Calu3 (cell line): ENCODE data around the gene RPN2. TPM values are rescaled to one million over a fixed set of nuclear protein-coding genes. Genes with fewer than 3 reads are reported as not detected.
"Not testable (repeated sequence)": the region's sequence is repeated elsewhere in the genome, so short reads cannot be mapped to it uniquely, and the experiment has no call there.

Experiments used
- BruUV-seq: library from RNA; stranded (reverse); fragments of 400-500 nt; replicated peaks from 2 replicates; lab custom pipeline; 2021; lab: Mats Ljungman, UMichigan
- CTCF ChIA-PET: fragments of 300-600 bp; sonication (Branson Sonifier 250); formaldehyde crosslinking; loops from one replicate; lab custom pipeline; 2022; ENCODE audit warnings: antibody characterized with exemption; lab: Charles Lee
- DNase-seq: peaks from one replicate; pipeline ENCODE4 v3.0.0; 2022
- H3K27ac Mint-ChIP-seq: one replicate; pipeline ENCODE4 v1.8.0; 2022; ENCODE audit warnings: mixed read lengths; ENCODE audit not compliant: unreplicated experiment
- H3K27me3 Mint-ChIP-seq: one replicate; pipeline ENCODE4 v1.8.0; 2022; ENCODE audit warnings: mixed read lengths; ENCODE audit not compliant: unreplicated experiment
- H3K36me3 Mint-ChIP-seq: one replicate; pipeline ENCODE4 v1.8.0; 2022; ENCODE audit warnings: mild to moderate bottlenecking, moderate library complexity, mixed read lengths; ENCODE audit not compliant: insufficient read depth, unreplicated experiment
- H3K4me1 Mint-ChIP-seq: one replicate; pipeline ENCODE4 v1.8.0; 2022; ENCODE audit warnings: mild to moderate bottlenecking, low read depth, mixed read lengths; ENCODE audit not compliant: unreplicated experiment
- H3K4me3 Mint-ChIP-seq: one replicate; pipeline ENCODE4 v1.8.0; 2022; ENCODE audit warnings: mild to moderate bottlenecking, low read depth, moderate library complexity, mixed read lengths; ENCODE audit not compliant: unreplicated experiment
- H3K9me3 Mint-ChIP-seq: one replicate; pipeline ENCODE4 v1.8.0; 2022; ENCODE audit warnings: low read depth, mixed read lengths; ENCODE audit not compliant: unreplicated experiment
- CTCF ChIP-seq: fragments of 200-600 bp; IDR thresholded peaks from one replicate; pipeline ENCODE4 v1.8.0; 2022; ENCODE audit warnings: antibody characterized with exemption; ENCODE audit not compliant: unreplicated experiment
- intact Hi-C: fragments of 100-400 bp; cut with micrococcal nuclease; formaldehyde crosslinking; loops from one replicate; pipeline ENCODE4 v1.10.0; 2022; ENCODE audit not compliant: unreplicated experiment
- total RNA-seq: library from RNA; stranded (reverse); gene quantifications from 2 replicates; pipeline ENCODE4 v1.2.3, GENCODE V29; 2022

Gene RPN2
- total RNA-seq, 1 experiment from 2014 or later, result 522 TPM

DNA sequence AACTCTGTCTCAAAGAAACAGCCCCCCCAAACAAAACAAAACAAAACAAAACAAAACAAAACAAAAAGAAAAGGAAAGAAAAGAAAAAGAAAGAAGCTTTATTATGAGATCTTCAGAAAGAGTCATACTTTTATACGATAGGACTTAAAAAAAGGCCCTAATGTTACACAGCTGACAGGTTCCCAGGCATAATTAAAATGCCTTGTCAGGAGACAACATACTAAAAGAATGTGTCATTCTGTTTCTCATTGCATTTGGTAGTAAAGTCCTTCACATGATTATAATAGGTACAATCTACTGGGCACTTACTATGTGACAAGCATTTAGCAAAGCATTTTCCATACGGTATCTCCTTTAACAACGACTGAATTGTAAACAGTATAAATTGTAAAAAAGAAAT, 36.4 kb upstream of the RPN2 start:
- intact Hi-C loops, result no loop called here
- no peak for DNase-seq
- no peaks in the 10 kb centered on the region for H3K9me3 Mint-ChIP-seq
- no TSS peak for BruUV-seq
- CTCF ChIA-PET, result interaction anchor here (1.1 kb wide), 1 partner anchor 14 kb away, joined by 3 read pairs; no protein-coding TSS in a partner anchor
- no peak for TF ChIP-seq CTCF
- no peaks in the 10 kb centered on the region for H3K36me3 Mint-ChIP-seq
- no peak overlapping the region for H3K27ac Mint-ChIP-seq
- no peaks in the 10 kb centered on the region for H3K4me1 Mint-ChIP-seq
- no peak overlapping the region for H3K4me3 Mint-ChIP-seq
- no peaks in the 10 kb centered on the region for H3K27me3 Mint-ChIP-seq

DNA sequence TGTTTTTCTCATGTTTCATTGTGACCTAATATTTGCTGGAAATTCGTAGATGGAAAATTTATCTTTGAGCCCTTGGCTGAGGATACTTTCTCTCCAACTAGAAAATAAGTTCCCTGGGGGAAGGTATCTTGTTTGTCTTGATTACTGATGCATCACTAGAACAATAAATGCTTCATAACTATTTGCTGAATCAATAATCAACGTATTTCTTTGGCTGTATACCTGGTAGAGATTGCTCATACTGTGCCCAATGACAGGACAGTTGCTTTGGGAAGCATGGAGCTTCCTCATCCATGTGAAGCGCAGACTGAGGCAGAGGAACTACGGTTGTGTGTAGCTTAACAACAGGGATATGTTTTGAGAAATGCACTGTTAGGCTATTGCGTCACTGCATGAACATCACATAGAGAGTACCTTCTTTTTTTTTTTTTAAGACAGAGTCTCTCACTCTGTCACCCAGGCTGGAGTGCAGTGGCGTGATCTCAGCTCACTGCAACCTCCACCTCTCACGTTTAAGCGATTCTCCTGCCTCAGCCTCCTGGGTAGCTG, 34.2 kb upstream of the RPN2 start:
- no peak for TF ChIP-seq CTCF
- no TSS peak for BruUV-seq
- CTCF ChIA-PET, result interaction anchor here (0.7 kb wide), 1 partner anchor 11 kb away, joined by 3 read pairs; no protein-coding TSS in a partner anchor
- no peaks in the 10 kb centered on the region for H3K36me3 Mint-ChIP-seq
- intact Hi-C loops, result no loop called here
- H3K4me3 Mint-ChIP-seq, result no peak overlapping the region
- no peak overlapping the region for H3K27ac Mint-ChIP-seq
- H3K4me1 Mint-ChIP-seq, result no peaks in the 10 kb centered on the region
- H3K27me3 Mint-ChIP-seq, result no peaks in the 10 kb centered on the region
- no peak for DNase-seq
- H3K9me3 Mint-ChIP-seq, result no peaks in the 10 kb centered on the region

GRCh38 chr20:37147250-37147649, 31.9 kb upstream of the RPN2 start:
- Mint-ChIP-seq H3K36me3 (no peaks in the 10 kb centered on the region), H3K4me1 (no peaks in the 10 kb centered on the region), H3K9me3 (no peaks in the 10 kb centered on the region), H3K27me3 (no peaks in the 10 kb centered on the region), H3K27ac (no peak overlapping the region), H3K4me3 (no peak overlapping the region)
- BruUV-seq, result no TSS peak
- no peak for TF ChIP-seq CTCF
- DNase-seq, result no peak
- intact Hi-C loops, result no loop called here
- CTCF ChIA-PET, result no interaction called here

- H3K4me3 Mint-ChIP-seq, H3K36me3 Mint-ChIP-seq, DNase-seq, H3K4me1 Mint-ChIP-seq, CTCF ChIA-PET, BruUV-seq, H3K9me3 Mint-ChIP-seq, intact Hi-C loops, H3K27ac Mint-ChIP-seq: not testable (repeated sequence)
- H3K27me3 Mint-ChIP-seq, result peaks cover 11% of the 10 kb centered on the region
Measured at GRCh38 chr20:37150864-37151263, 28.3 kb upstream of the RPN2 start.

- BruUV-seq, result no TSS peak
- Mint-ChIP-seq H3K4me3 (no peak overlapping the region), H3K27me3 (peaks cover 11% of the 10 kb centered on the region), H3K36me3 (no peaks in the 10 kb centered on the region), H3K27ac (no peak overlapping the region), H3K9me3 (no peaks in the 10 kb centered on the region), H3K4me1 (no peaks in the 10 kb centered on the region)
- TF ChIP-seq CTCF, result no peak
- intact Hi-C loops, result no loop called here
- CTCF ChIA-PET, result interaction anchor here (0.6 kb wide), 1 partner anchor 362 kb away, joined by 3 read pairs; no protein-coding TSS in a partner anchor
- DNase-seq, result no peak
Measured at GRCh38 chr20:37151529-37151928, 27.6 kb upstream of the RPN2 start.
